OCI-LY1 (cell line): Measurements from ENCODE around the gene JAG1.

Source experiments
- H2AFZ ChIP-seq: fragments of 200-600 bp; sonication (generic), shearing (Covaris generic); 2 replicates; pipeline ENCODE4 v1.6.0; 2014; ENCODE audit warnings: antibody characterized with exemption, mild to moderate bottlenecking, low read length
- H3F3A ChIP-seq: fragments of 200-600 bp; sonication (generic), shearing (Covaris generic); 2 replicates; pipeline ENCODE4 v1.6.0; 2014; ENCODE audit warnings: mild to moderate bottlenecking, antibody characterized with exemption, low read length, moderate library complexity; ENCODE audit not compliant: insufficient read depth
- H3K27ac ChIP-seq: fragments of 200-600 bp; sonication (generic); 2 replicates; pipeline ENCODE4 v1.5.1; 2014; ENCODE audit warnings: low read length, mixed run types, mild to moderate bottlenecking, low read depth; ENCODE audit not compliant: poor library complexity, severe bottlenecking
- H3K27me3 ChIP-seq: fragments of 200-600 bp; sonication (generic); 2 replicates; pipeline ENCODE4 v1.6.0; 2014; ENCODE audit warnings: antibody characterized with exemption, mild to moderate bottlenecking, low read length, moderate library complexity; ENCODE audit not compliant: insufficient read depth
- H3K36me3 ChIP-seq: fragments of 200-600 bp; sonication (generic); 2 replicates; pipeline ENCODE4 v1.6.1; 2014; ENCODE audit warnings: mild to moderate bottlenecking, antibody characterized with exemption, low read length, moderate library complexity, mixed read lengths; ENCODE audit not compliant: insufficient read depth
- H3K4me1 ChIP-seq: fragments of 200-600 bp; sonication (generic); 2 replicates; pipeline ENCODE4 v1.5.1; 2014; ENCODE audit warnings: mild to moderate bottlenecking, low read length, moderate library complexity; ENCODE audit not compliant: insufficient read depth, severe bottlenecking
- H3K4me2 ChIP-seq: fragments of 200-600 bp; sonication (generic), shearing (Covaris generic); 2 replicates; pipeline ENCODE4 v1.6.1; 2014; ENCODE audit warnings: low read length
- H3K4me3 ChIP-seq: fragments of 200-600 bp; sonication (generic); 2 replicates; pipeline ENCODE4 v1.5.1; 2014; ENCODE audit warnings: low read length, low read depth, mild to moderate bottlenecking, mixed read lengths; ENCODE audit not compliant: poor library complexity, severe bottlenecking
- H3K79me2 ChIP-seq: fragments of 200-600 bp; shearing (Covaris generic); 2 replicates; pipeline ENCODE4 v1.6.1; 2016; ENCODE audit warnings: mixed run types, low read length, mixed read lengths; ENCODE audit not compliant: insufficient read depth
- H3K9ac ChIP-seq: fragments of 200-600 bp; sonication (generic), shearing (Covaris generic); 2 replicates; pipeline ENCODE4 v1.6.1; 2014; ENCODE audit warnings: mild to moderate bottlenecking, low read length, mixed read lengths
- H3K9me2 ChIP-seq: fragments of 200-600 bp; sonication (generic), shearing (Covaris generic); 2 replicates; pipeline ENCODE4 v1.6.1; 2014; ENCODE audit warnings: low read depth, mild to moderate bottlenecking, low read length, mixed read lengths
- H3K9me3 ChIP-seq: fragments of 200-600 bp; shearing (Covaris generic); 2 replicates; pipeline ENCODE4 v1.6.1; 2014; ENCODE audit warnings: low read length, mixed read lengths
- H4K20me1 ChIP-seq: fragments of 200-600 bp; sonication (generic), shearing (Covaris generic); 2 replicates; pipeline ENCODE4 v1.6.0; 2016; ENCODE audit warnings: mild to moderate bottlenecking, low read length; ENCODE audit not compliant: insufficient read depth
- EZH2 ChIP-seq: fragments of 200-600 bp; sonication (generic), shearing (Covaris generic); IDR thresholded peaks from 2 replicates; pipeline ENCODE4 v1.8.0; 2017; ENCODE audit warnings: borderline replicate concordance, mixed run types, mild to moderate bottlenecking, antibody characterized with exemption, low read length, moderate library complexity, mixed read lengths
- TF ChIP-seq, protein P1 (sequence below): fragments of 200-600 bp; sonication (generic), shearing (Covaris generic); IDR thresholded peaks from 2 replicates; pipeline ENCODE4 v1.5.1; 2017; ENCODE audit warnings: mild to moderate bottlenecking, antibody characterized with exemption, low read length, moderate library complexity, mixed read lengths

The JAG1 gene

DNA sequence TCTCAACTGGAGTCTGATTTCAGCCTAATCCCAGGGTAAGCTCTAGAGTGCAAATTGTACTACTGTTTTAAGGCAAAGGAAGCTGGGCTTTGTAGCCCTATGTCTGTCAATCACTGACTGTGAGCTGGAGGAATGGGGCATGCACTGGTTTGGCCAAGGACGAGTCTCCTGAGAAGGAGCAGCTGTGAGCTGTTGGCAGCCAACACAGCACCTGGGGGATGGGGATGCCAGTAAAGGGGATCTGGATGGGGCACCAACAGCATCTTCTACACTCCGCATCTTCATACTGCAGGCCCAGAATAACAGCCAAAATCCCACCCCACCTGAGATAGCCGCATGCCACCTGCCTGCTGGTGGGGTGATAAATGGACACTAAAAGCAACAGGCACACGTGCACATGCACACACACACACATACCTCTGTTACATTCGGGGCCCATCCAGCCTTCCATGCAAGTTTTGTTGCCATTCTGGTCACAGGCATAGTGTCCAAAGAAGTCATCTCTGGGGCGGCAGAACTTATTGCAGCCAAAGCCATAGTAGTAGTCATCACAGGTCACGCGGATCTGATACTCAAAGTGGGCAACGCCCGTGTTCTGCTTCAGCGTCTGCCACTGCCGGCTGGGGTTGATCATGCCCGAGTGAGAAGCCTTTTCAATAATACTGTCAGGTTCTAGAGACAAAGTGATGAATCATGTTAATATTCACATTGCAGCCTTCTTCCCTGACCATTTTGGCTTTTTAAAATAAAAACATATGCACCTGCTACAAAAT, 15.6 kb downstream of the JAG1 start:
- no peak overlapping the region for H3K4me2 ChIP-seq
- H3K4me1 ChIP-seq: no peaks in the 10 kb centered on the region
- no peaks in the 10 kb centered on the region for H3K79me2 ChIP-seq
- no peaks in the 10 kb centered on the region for H3K36me3 ChIP-seq
- no peak overlapping the region for H2AFZ ChIP-seq
- no peaks in the 10 kb centered on the region for H4K20me1 ChIP-seq
- no peak for TF ChIP-seq EZH2
- TF ChIP-seq, protein P1, sequence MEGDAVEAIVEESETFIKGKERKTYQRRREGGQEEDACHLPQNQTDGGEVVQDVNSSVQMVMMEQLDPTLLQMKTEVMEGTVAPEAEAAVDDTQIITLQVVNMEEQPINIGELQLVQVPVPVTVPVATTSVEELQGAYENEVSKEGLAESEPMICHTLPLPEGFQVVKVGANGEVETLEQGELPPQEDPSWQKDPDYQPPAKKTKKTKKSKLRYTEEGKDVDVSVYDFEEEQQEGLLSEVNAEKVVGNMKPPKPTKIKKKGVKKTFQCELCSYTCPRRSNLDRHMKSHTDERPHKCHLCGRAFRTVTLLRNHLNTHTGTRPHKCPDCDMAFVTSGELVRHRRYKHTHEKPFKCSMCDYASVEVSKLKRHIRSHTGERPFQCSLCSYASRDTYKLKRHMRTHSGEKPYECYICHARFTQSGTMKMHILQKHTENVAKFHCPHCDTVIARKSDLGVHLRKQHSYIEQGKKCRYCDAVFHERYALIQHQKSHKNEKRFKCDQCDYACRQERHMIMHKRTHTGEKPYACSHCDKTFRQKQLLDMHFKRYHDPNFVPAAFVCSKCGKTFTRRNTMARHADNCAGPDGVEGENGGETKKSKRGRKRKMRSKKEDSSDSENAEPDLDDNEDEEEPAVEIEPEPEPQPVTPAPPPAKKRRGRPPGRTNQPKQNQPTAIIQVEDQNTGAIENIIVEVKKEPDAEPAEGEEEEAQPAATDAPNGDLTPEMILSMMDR: no peak
- H3F3A ChIP-seq: no peaks in the 10 kb centered on the region
- H3K9me3 ChIP-seq: no peaks in the 10 kb centered on the region
- no peak overlapping the region for H3K27ac ChIP-seq
- no peaks in the 10 kb centered on the region for H3K27me3 ChIP-seq
- no peaks in the 10 kb centered on the region for H3K9me2 ChIP-seq
- H3K4me3 ChIP-seq: no peak overlapping the region
- H3K9ac ChIP-seq: no peak overlapping the region

DNA sequence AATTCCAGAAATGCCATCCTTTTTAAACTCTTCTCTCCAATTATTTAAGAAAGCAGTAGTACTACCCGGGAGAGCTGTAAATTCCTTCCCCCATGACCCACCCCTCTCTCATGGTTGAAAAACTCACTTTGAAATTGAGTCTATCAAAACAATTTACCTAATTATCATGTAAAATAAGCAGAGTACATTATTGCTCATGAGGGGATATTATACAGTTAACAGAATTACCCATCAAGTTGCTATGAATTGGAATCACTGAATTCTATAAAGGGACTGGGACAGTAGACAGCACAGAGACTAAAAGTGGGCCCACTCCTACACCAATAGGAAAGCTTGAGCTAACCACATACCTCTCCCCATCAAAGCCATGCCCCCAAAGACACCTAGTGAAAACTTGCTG, 16.3 kb downstream of the JAG1 start:
- TF ChIP-seq, protein P1: no peak
- no peak for TF ChIP-seq EZH2
- no peak overlapping the region for H3K4me3 ChIP-seq
- no peaks in the 10 kb centered on the region for H3F3A ChIP-seq
- H3K79me2 ChIP-seq: no peaks in the 10 kb centered on the region
- H2AFZ ChIP-seq: no peak overlapping the region
- H3K27me3 ChIP-seq: no peaks in the 10 kb centered on the region
- H3K9ac ChIP-seq: no peak overlapping the region
- H4K20me1 ChIP-seq: no peaks in the 10 kb centered on the region
- H3K9me2 ChIP-seq: no peaks in the 10 kb centered on the region
- no peaks in the 10 kb centered on the region for H3K4me1 ChIP-seq
- H3K4me2 ChIP-seq: no peak overlapping the region
- no peaks in the 10 kb centered on the region for H3K9me3 ChIP-seq
- H3K27ac ChIP-seq: no peak overlapping the region
- no peaks in the 10 kb centered on the region for H3K36me3 ChIP-seq

- Histone ChIP-seq H3K4me2 (no peak overlapping the region), H3F3A (no peaks in the 10 kb centered on the region), H3K79me2 (no peaks in the 10 kb centered on the region), H3K4me1 (no peaks in the 10 kb centered on the region), H3K27me3 (no peaks in the 10 kb centered on the region), H3K9me3 (no peaks in the 10 kb centered on the region), H3K9ac (no peak overlapping the region), H3K4me3 (no peak overlapping the region), H3K27ac (no peak overlapping the region), H3K9me2 (no peaks in the 10 kb centered on the region), H3K36me3 (no peaks in the 10 kb centered on the region), H4K20me1 (no peaks in the 10 kb centered on the region), H2AFZ (no peak overlapping the region)
- TF ChIP-seq, protein P1: no peak
- no peak for TF ChIP-seq EZH2
Observed at GRCh38 chr20:10655720-10656669, 17.8 kb downstream of the JAG1 start.
